Chondrocyte (in vitro differentiated cells): Measurements from ENCODE around the gene IP6K1. TPM values are rescaled to one million over a fixed set of nuclear protein-coding genes. Genes with fewer than 3 reads are reported as not detected.

Source experiments
- DNase-seq: peaks from one replicate; pipeline ENCODE4 v3.0.0; 2021; ENCODE audit warnings: mixed read lengths, low spot score
- H3K27ac Mint-ChIP-seq: one replicate; pipeline ENCODE4 v1.8.0; 2021; ENCODE audit warnings: mild to moderate bottlenecking, moderate library complexity, mixed read lengths; ENCODE audit not compliant: unreplicated experiment
- H3K27me3 Mint-ChIP-seq: 2 replicates; pipeline ENCODE4 v1.8.0; 2021; ENCODE audit warnings: low read depth, mixed read lengths
- H3K36me3 Mint-ChIP-seq: 2 replicates; pipeline ENCODE4 v1.8.0; 2021; ENCODE audit warnings: low read depth, mixed read lengths
- H3K4me1 Mint-ChIP-seq: 2 replicates; pipeline ENCODE4 v1.8.0; 2021; ENCODE audit warnings: low read depth, mild to moderate bottlenecking, mixed read lengths
- H3K4me3 Mint-ChIP-seq: one replicate; pipeline ENCODE4 v1.8.0; 2021; ENCODE audit warnings: mild to moderate bottlenecking, moderate library complexity, mixed read lengths; ENCODE audit not compliant: unreplicated experiment
- H3K9me3 Mint-ChIP-seq: 2 replicates; pipeline ENCODE4 v1.8.0; 2021; ENCODE audit warnings: low read depth, mixed read lengths
- total RNA-seq: library from RNA; stranded (reverse); gene quantifications from 3 replicates; pipeline ENCODE4 v1.2.1, GENCODE V29; 2021
- TF ChIP-seq, protein P1 (sequence below): fragments of 200-600 bp; sonication (generic); IDR thresholded peaks from 2 replicates; pipeline ENCODE4 v1.5.0; 2021; ENCODE audit warnings: antibody characterized with exemption, mild to moderate bottlenecking, moderate library complexity

Gene IP6K1
- total RNA-seq, 1 donor from 2014 or later = 40.1 TPM

DNA sequence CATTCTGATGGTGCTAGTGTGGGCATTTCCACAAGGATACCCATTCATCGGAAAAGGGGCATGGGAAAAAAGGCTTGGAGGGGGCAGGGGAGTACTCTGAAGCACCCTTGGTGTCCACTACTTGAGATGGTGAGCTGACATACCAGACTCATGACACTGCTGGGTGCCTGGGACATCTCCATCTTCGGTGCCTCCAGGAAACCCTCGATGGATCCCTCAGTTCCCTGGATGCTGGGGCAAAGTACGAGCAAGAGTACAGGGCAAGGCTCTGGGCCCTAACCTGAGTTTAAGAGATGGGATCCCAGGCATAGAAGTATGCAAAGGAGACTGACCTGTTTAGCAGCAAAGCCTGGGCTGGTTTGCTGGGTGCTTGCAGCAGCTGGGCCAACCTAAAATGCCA is 5.2 kb upstream of the IP6K1 start:
- DNase-seq = peak; percentile 33
- H3K4me1 Mint-ChIP-seq = peaks cover 7% of the 10 kb centered on the region
- H3K4me3 Mint-ChIP-seq = no peak overlapping the region
- TF ChIP-seq, protein P1, sequence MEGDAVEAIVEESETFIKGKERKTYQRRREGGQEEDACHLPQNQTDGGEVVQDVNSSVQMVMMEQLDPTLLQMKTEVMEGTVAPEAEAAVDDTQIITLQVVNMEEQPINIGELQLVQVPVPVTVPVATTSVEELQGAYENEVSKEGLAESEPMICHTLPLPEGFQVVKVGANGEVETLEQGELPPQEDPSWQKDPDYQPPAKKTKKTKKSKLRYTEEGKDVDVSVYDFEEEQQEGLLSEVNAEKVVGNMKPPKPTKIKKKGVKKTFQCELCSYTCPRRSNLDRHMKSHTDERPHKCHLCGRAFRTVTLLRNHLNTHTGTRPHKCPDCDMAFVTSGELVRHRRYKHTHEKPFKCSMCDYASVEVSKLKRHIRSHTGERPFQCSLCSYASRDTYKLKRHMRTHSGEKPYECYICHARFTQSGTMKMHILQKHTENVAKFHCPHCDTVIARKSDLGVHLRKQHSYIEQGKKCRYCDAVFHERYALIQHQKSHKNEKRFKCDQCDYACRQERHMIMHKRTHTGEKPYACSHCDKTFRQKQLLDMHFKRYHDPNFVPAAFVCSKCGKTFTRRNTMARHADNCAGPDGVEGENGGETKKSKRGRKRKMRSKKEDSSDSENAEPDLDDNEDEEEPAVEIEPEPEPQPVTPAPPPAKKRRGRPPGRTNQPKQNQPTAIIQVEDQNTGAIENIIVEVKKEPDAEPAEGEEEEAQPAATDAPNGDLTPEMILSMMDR = no peak
- H3K36me3 Mint-ChIP-seq = no peaks in the 10 kb centered on the region
- no peak overlapping the region for H3K27ac Mint-ChIP-seq
- H3K27me3 Mint-ChIP-seq = no peaks in the 10 kb centered on the region
- H3K9me3 Mint-ChIP-seq = no peaks in the 10 kb centered on the region

DNA sequence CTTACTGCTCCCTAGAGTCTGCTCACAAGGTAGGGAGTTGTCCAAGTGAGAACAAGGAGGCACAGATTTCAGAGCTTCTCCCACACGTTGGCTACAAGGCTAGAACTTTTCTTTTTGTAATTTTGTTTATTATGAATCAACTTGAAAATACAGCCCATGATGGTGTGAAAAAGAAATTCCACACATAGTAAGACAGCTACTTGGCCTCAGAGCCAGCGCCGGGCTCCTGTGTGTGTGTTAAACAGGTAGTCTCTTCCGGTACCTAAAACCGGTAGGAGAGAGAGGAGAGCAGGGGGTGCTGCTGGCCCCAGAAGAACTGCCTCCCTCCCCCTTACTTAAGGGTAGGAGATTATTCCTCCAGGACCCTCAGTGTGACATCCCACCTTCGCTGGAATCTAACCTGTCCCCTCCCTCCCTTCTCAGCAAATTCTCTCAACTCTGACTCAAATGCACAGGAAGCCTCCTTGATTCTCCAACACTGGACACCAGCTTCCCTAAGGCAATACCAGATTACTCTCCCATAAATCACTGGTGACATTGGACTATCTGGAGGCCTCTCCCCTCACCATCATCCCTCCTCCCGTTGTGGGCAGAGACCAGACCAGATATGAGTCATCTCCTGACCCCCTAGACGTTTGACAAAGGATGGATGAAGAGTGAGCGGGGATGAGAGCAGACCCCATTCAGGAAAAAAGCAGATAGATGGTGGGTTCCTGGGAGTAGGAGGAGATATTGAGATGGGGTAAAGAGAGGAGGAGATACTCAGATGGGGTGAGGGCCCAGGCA is 4.5 kb upstream of the IP6K1 start:
- H3K4me3 Mint-ChIP-seq = no peak overlapping the region
- no peaks in the 10 kb centered on the region for H3K9me3 Mint-ChIP-seq
- no peaks in the 10 kb centered on the region for H3K36me3 Mint-ChIP-seq
- peak; percentile 54 for DNase-seq
- no peaks in the 10 kb centered on the region for H3K27me3 Mint-ChIP-seq
- no peak overlapping the region for H3K27ac Mint-ChIP-seq
- peaks cover 9% of the 10 kb centered on the region for H3K4me1 Mint-ChIP-seq
- TF ChIP-seq, protein P1 = no peak

DNA sequence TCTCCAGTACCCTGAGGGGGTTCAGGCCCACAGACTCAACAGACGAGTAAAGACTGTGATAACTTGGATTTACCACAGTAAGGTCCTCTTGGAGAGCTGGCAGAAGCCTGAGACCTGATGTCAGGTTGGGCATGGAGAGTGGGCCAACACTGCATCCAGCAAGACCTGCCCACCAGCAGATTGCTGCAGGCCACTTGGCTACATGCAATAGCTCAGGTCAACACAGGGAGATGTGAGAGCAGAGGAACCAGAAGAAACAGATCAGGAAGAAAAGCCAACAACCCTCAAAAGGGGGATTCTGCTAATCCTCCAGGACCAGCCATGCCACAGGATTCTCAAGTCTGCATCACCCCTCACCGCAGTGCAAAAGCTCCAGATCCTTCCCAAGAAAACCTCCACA is 1.7 kb upstream of the IP6K1 start:
- peaks cover 24% of the 10 kb centered on the region for H3K4me1 Mint-ChIP-seq
- TF ChIP-seq, protein P1 = no peak
- no peak overlapping the region for H3K4me3 Mint-ChIP-seq
- no peaks in the 10 kb centered on the region for H3K9me3 Mint-ChIP-seq
- DNase-seq = peak; percentile 26
- H3K27me3 Mint-ChIP-seq = no peaks in the 10 kb centered on the region
- H3K27ac Mint-ChIP-seq = no peak overlapping the region
- peaks cover 1% of the 10 kb centered on the region for H3K36me3 Mint-ChIP-seq

DNA sequence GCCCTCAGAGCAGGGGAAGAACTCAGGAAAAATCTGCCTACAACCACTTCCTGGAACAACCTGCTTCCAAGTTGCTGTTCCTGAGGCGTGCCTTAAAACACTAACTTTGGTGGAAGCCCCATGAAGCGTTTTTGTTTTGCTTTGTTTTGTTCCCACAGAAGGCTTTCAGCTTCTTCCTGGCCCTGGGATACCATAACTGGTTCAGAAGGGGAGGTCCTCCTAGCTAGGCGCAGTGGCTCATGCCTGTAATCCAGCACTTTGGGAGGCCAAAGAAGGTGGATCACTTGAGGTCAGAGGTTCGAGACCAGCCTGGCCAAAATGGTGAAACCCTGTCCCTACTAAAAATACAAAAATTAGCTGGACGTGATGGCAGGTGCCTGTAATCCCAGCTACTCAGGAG is 1.2 kb upstream of the IP6K1 start:
- no peaks in the 10 kb centered on the region for H3K27me3 Mint-ChIP-seq
- peak overlapping the region; percentile 12 for H3K27ac Mint-ChIP-seq
- peaks cover 1% of the 10 kb centered on the region for H3K36me3 Mint-ChIP-seq
- H3K4me1 Mint-ChIP-seq = peaks cover 24% of the 10 kb centered on the region
- TF ChIP-seq, protein P1 = no peak
- H3K9me3 Mint-ChIP-seq = no peaks in the 10 kb centered on the region
- DNase-seq = no peak
- no peak overlapping the region for H3K4me3 Mint-ChIP-seq

DNA sequence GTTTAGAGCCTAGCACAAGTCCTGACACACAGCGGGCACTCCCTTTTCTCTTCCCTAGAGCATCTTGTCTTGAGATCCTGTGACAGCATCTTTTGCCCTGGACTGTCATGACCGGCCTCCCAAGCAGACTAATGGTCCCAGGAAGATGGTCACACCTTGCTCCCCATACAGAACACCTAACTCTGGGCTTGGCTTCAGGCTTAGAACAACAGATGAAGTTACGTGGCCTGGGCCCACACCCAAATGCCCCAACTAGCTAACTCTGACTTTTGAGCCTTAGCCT is 781 bp upstream of the IP6K1 start:
- H3K36me3 Mint-ChIP-seq = peaks cover 1% of the 10 kb centered on the region
- no peak for DNase-seq
- H3K4me3 Mint-ChIP-seq = peak overlapping the region; percentile 81
- H3K9me3 Mint-ChIP-seq = no peaks in the 10 kb centered on the region
- peaks cover 24% of the 10 kb centered on the region for H3K4me1 Mint-ChIP-seq
- H3K27me3 Mint-ChIP-seq = no peaks in the 10 kb centered on the region
- TF ChIP-seq, protein P1 = no peak
- H3K27ac Mint-ChIP-seq = peak overlapping the region; percentile 97
